H1 (cell line): ENCODE data around the gene ARHGAP23. TPM values are rescaled to one million over a fixed set of nuclear protein-coding genes. Genes with fewer than 3 reads are reported as not detected.

Experiments used
- CTCF ChIA-PET: fragments of 300-600 bp; sonication (Branson Sonifier 250); formaldehyde crosslinking; loops from one replicate; lab custom pipeline; 2021; ENCODE audit not compliant: partially characterized antibody; lab: Charles Lee
- POLR2A ChIA-PET: fragments of 300-600 bp; sonication (Branson Sonifier 250); formaldehyde crosslinking; loops from one replicate; lab custom pipeline; 2021; ENCODE audit warnings: inconsistent platforms; ENCODE audit not compliant: partially characterized antibody; lab: Charles Lee
- DNase-seq, 2 experiments: peaks; one replicate each; pipeline versions ENCODE4 v3.0.0 to v3.0.0-alpha.2; 2010 to 2022; ENCODE audit warnings: low spot score in 2 of 2, low read depth in 1 of 2, mixed read lengths in 1 of 2
- FAIRE-seq: peaks from 2 replicates; lab custom pipeline; 2011; peaks lifted over from hg19 to GRCh38; lab: Jason Lieb, UNC
- H2AFZ ChIP-seq: 2 replicates; pipeline ENCODE4 v1.8.1; 2012; ENCODE audit warnings: low read length, inconsistent platforms
- H2AK5ac ChIP-seq: 2 replicates; pipeline ENCODE4 v1.6.1; 2013; ENCODE audit warnings: low read depth, low read length
- H2BK120ac ChIP-seq: replicated peaks from 2 replicates; pipeline ENCODE3; 2013; ENCODE audit warnings: low read depth, low read length, inconsistent platforms
- H2BK12ac ChIP-seq: 2 replicates; pipeline ENCODE4 v1.6.1; 2013; ENCODE audit warnings: low read depth, low read length
- H2BK15ac ChIP-seq: 2 replicates; pipeline ENCODE4 v1.6.1; 2013; ENCODE audit warnings: low read length
- H2BK20ac ChIP-seq: 2 replicates; pipeline ENCODE4 v1.6.1; 2013; ENCODE audit warnings: low read length
- H2BK5ac ChIP-seq: 2 replicates; pipeline ENCODE4 v1.6.1; 2013; ENCODE audit warnings: low read depth, low read length
- H3K14ac ChIP-seq: 2 replicates; pipeline ENCODE4 v1.6.1; 2013; ENCODE audit warnings: inconsistent platforms; ENCODE audit not compliant: insufficient read length
- H3K18ac ChIP-seq: 2 replicates; pipeline ENCODE4 v1.6.1; 2013; ENCODE audit warnings: low read length; ENCODE audit errors: extremely low read depth
- H3K23ac ChIP-seq: 2 replicates; pipeline ENCODE4 v1.6.1; 2013; ENCODE audit warnings: inconsistent platforms; ENCODE audit not compliant: insufficient read length
- H3K23me2 ChIP-seq: 2 replicates; pipeline ENCODE4 v1.6.1; 2013; ENCODE audit warnings: low read depth, low read length
- H3K27ac ChIP-seq: 2 replicates; pipeline ENCODE4 v1.6.1; 2011; ENCODE audit warnings: low read depth, low read length, inconsistent platforms
- H3K27me3 ChIP-seq, 4 experiments: replicated peaks in 1 of 4; 1 replicate in 1 of 4; 2 replicates in 3 of 4; pipeline versions ENCODE4 v1.6.1 to v1.8.1; 2011 to 2013; ENCODE audit warnings: low read length in 3 of 4, mild to moderate bottlenecking in 3 of 4, inconsistent platforms in 2 of 4, mixed read lengths in 2 of 4, moderate library complexity in 1 of 4; ENCODE audit not compliant: control insufficient read depth in 3 of 4, insufficient read depth in 3 of 4; ENCODE audit errors: extremely low read depth in 1 of 4
- H3K36me3 ChIP-seq, 4 experiments: 2 replicates each; pipeline versions ENCODE4 v1.6.1 to v1.8.1; 2011 to 2013; ENCODE audit warnings: mild to moderate bottlenecking in 4 of 4, low read length in 3 of 4, moderate library complexity in 2 of 4, control low read depth in 1 of 4, inconsistent platforms in 1 of 4; ENCODE audit not compliant: insufficient read depth in 4 of 4, control insufficient read depth in 2 of 4
- H3K4ac ChIP-seq: replicated peaks from 2 replicates; pipeline ENCODE3; 2013; ENCODE audit warnings: low read length, low read depth, mixed read lengths, inconsistent platforms; ENCODE audit not compliant: insufficient read length
- H3K4me1 ChIP-seq, 4 experiments: replicated peaks in 1 of 4; 1 replicate in 1 of 4; 2 replicates in 3 of 4; pipeline versions ENCODE4 v1.6.1 to v1.8.1; 2011 to 2013; ENCODE audit warnings: low read length in 3 of 4, inconsistent platforms in 2 of 4, mixed read lengths in 1 of 4; ENCODE audit not compliant: insufficient read depth in 4 of 4, control insufficient read depth in 3 of 4
- H3K4me2 ChIP-seq, 2 experiments: 2 replicates each; pipeline versions ENCODE4 v1.6.1 to v1.8.1; 2011 to 2013; ENCODE audit warnings: low read depth in 2 of 2, low read length in 2 of 2, control low read depth in 1 of 2, inconsistent platforms in 1 of 2, mild to moderate bottlenecking in 1 of 2; ENCODE audit not compliant: insufficient read depth in 1 of 2
- H3K4me3 ChIP-seq, 4 experiments: fragments of 200-600, 300-600 bp in 1 of 4; sonication (generic), shearing (Covaris generic), sonication (Bioruptor Twin) in 1 of 4; 2 replicates each; pipeline versions ENCODE4 v1.5.1 to v1.8.1; 2011 to 2016; ENCODE audit warnings: low read length in 4 of 4, low read depth in 3 of 4, control low read depth in 2 of 4, inconsistent platforms in 2 of 4, mild to moderate bottlenecking in 2 of 4, mixed read lengths in 1 of 4, moderate library complexity in 1 of 4; ENCODE audit not compliant: insufficient read depth in 2 of 4; ENCODE audit errors: extremely low read depth in 1 of 4
- H3K56ac ChIP-seq: replicated peaks from 2 replicates; pipeline ENCODE3; 2013; ENCODE audit warnings: low read depth, mild to moderate bottlenecking, mixed read lengths, low read length, inconsistent platforms; ENCODE audit not compliant: insufficient read length
- H3K79me1 ChIP-seq: 2 replicates; pipeline ENCODE4 v1.6.1; 2013; ENCODE audit warnings: low read depth, low read length, control low read depth
- H3K79me2 ChIP-seq, 2 experiments: 2 replicates each; pipeline versions ENCODE4 v1.6.1 to v1.8.1; 2012 to 2013; ENCODE audit warnings: low read length in 2 of 2, mild to moderate bottlenecking in 2 of 2, inconsistent platforms in 1 of 2; ENCODE audit not compliant: insufficient read depth in 2 of 2, control insufficient read depth in 1 of 2
- H3K9ac ChIP-seq, 4 experiments: replicated peaks in 1 of 4; 1 replicate in 1 of 4; 2 replicates in 3 of 4; pipeline versions ENCODE4 v1.6.1 to v1.8.1; 2011 to 2013; ENCODE audit warnings: low read depth in 3 of 4, low read length in 3 of 4, control low read depth in 2 of 4, mild to moderate bottlenecking in 2 of 4, moderate library complexity in 2 of 4, inconsistent platforms in 1 of 4; ENCODE audit errors: extremely low read depth in 1 of 4
- H3K9me3 ChIP-seq, 2 experiments: 2 replicates each; pipeline versions ENCODE4 v1.6.1 to v1.8.1; 2012 to 2013; ENCODE audit warnings: mild to moderate bottlenecking in 2 of 2, moderate library complexity in 2 of 2, control low read depth in 1 of 2, inconsistent platforms in 1 of 2, low read depth in 1 of 2, low read length in 1 of 2, mixed read lengths in 1 of 2; ENCODE audit not compliant: insufficient read depth in 2 of 2
- H4K20me1 ChIP-seq, 2 experiments: replicated peaks in 1 of 2; 2 replicates each; pipeline versions ENCODE3 to v1.8.1; 2011 to 2013; ENCODE audit warnings: inconsistent platforms in 2 of 2, low read length in 2 of 2, mild to moderate bottlenecking in 1 of 2; ENCODE audit not compliant: insufficient read depth in 2 of 2, control insufficient read depth in 1 of 2
- H4K5ac ChIP-seq: 2 replicates; pipeline ENCODE4 v1.6.1; 2013; ENCODE audit warnings: low read length, low read depth, mixed read lengths, inconsistent platforms; ENCODE audit not compliant: insufficient read length
- H4K8ac ChIP-seq: 2 replicates; pipeline ENCODE4 v1.8.0; 2013; ENCODE audit warnings: mild to moderate bottlenecking, moderate library complexity, low read length, inconsistent platforms; ENCODE audit not compliant: insufficient read depth; ENCODE audit errors: extremely low read depth
- H4K91ac ChIP-seq: replicated peaks from 2 replicates; pipeline ENCODE3; 2013; ENCODE audit warnings: low read length, mixed read lengths, inconsistent platforms; ENCODE audit not compliant: insufficient read length
- CTCF ChIP-seq, 3 experiments: IDR thresholded peaks; 1 replicate in 2 of 3; 2 replicates in 1 of 3; pipeline versions ENCODE4 v1.5.1 to v1.6.1; 2011; ENCODE audit warnings: low read length in 3 of 3, mild to moderate bottlenecking in 3 of 3, inconsistent platforms in 2 of 3, low read depth in 1 of 3, moderate library complexity in 1 of 3; ENCODE audit not compliant: insufficient read depth in 1 of 3; ENCODE audit errors: control extremely low read depth in 1 of 3
- E2F6 ChIP-seq: IDR thresholded peaks from 2 replicates; pipeline ENCODE4 v1.6.1; 2012; ENCODE audit warnings: inconsistent platforms
- GABPA ChIP-seq: IDR thresholded peaks from 2 replicates; pipeline ENCODE4 v1.6.1; 2011; ENCODE audit warnings: mild to moderate bottlenecking, low read length, moderate library complexity, borderline replicate concordance; ENCODE audit not compliant: insufficient read depth
- HDAC6 ChIP-seq: IDR thresholded peaks from one replicate; pipeline ENCODE4 v1.7.1; 2012; ENCODE audit warnings: low read depth, mild to moderate bottlenecking, inconsistent platforms, low read length, moderate library complexity
- POLR2AphosphoS5 ChIP-seq: IDR thresholded peaks from 2 replicates; pipeline ENCODE4 v1.6.1; 2011; ENCODE audit warnings: low read depth, low read length
- POU5F1 ChIP-seq: IDR thresholded peaks from 2 replicates; pipeline ENCODE4 v1.6.1; 2011; ENCODE audit warnings: low read depth, mild to moderate bottlenecking, low read length, moderate library complexity
- RFX5 ChIP-seq: IDR thresholded peaks from 2 replicates; pipeline ENCODE4 v1.6.1; 2011; ENCODE audit warnings: low read depth, low read length, improper control_type of control experiment, borderline replicate concordance
- SIRT6 ChIP-seq: IDR thresholded peaks from one replicate; pipeline ENCODE4 v1.7.1; 2012; ENCODE audit warnings: low read length, inconsistent platforms
- SP4 ChIP-seq: IDR thresholded peaks from 2 replicates; pipeline ENCODE4 v1.6.1; 2012; ENCODE audit warnings: low read length, inconsistent platforms
- TCF12 ChIP-seq: IDR thresholded peaks from 2 replicates; pipeline ENCODE4 v1.6.1; 2011; ENCODE audit warnings: low read depth, mild to moderate bottlenecking, low read length
- TEAD4 ChIP-seq: IDR thresholded peaks from 2 replicates; pipeline ENCODE4 v1.6.1; 2012; ENCODE audit warnings: low read depth, low read length, inconsistent platforms, mixed read lengths
- YY1 ChIP-seq: IDR thresholded peaks from 2 replicates; pipeline ENCODE4 v1.6.1; 2011; ENCODE audit warnings: low read depth, mild to moderate bottlenecking, low read length
- WGBS, 2 experiments: shearing (Covaris generic) in 1 of 2; methylation state at CpG; one replicate each; pipeline versions ENCODE4 v1.1.6 to v1.1.7; 2013 to 2015; ENCODE audit warnings: low lambda C conversion rate in 2 of 2, mixed read lengths in 2 of 2, inconsistent platforms in 1 of 2, low coverage in 1 of 2, missing lambda C conversion rate in 1 of 2; ENCODE audit not compliant: insufficient replicate concordance in 2 of 2, insufficient coverage in 1 of 2, insufficient read length in 1 of 2; ENCODE audit errors: extremely low coverage in 1 of 2, missing lambda C conversion rate in 1 of 2; 5-methylcytosine and 5-hydroxymethylcytosine counted together
- polyA plus RNA-seq, 7 experiments: library from polyadenylated mRNA; depleted of rRNA in 3 of 7; stranded (reverse) in 5 of 7; unstranded in 2 of 7; fragments of >200 nt in 5 of 7; fragments of 200-250 nt in 2 of 7; gene quantifications; 1 replicate in 5 of 7; 2 replicates in 1 of 7; 4 replicates in 1 of 7; pipeline versions ENCODE4 v1.2.1 to v1.2.3, GENCODE V29; 2011 to 2013; ENCODE audit warnings: missing spikeins in 2 of 7, mixed read lengths in 2 of 7
- total RNA-seq: library from RNA; stranded (reverse); fragmentation: NEBNext Ultra II Directional; extraction: Animal tissue kit (Norgen Biotek cat#: 25700); gene quantifications from 2 replicates; pipeline ENCODE4 v1.2.1, GENCODE V29; 2021

The ARHGAP23 gene
- total and polyA plus RNA-seq, 2 of the 8 experiments (the other 6 are each of a cell fraction or from before 2014, with no cell fraction given) = 16.3 to 107 TPM

GRCh38 chr17:38430822-38431221 is 2.6 kb downstream of the ARHGAP23 start:
- peaks cover 14% of the 10 kb centered on the region for H3K79me1 ChIP-seq
- H4K20me1 ChIP-seq = peaks cover 4 to 12% of the 10 kb centered on the region in 2 experiments
- no peak overlapping the region for H4K8ac ChIP-seq
- POLR2A ChIA-PET = interaction anchor here (1.4 to 7.6 kb wide), 4 partner anchors 10 to 23 kb away, joined by 4 to 72 read pairs (median 6); no protein-coding TSS in a partner anchor
- peaks cover 20 to 28% (median 20%) of the 10 kb centered on the region in 4 experiments for H3K4me1 ChIP-seq
- no peak overlapping the region for H2BK12ac ChIP-seq
- DNase-seq = no peak
- H2AK5ac ChIP-seq = no peak overlapping the region
- H4K5ac ChIP-seq = no peak overlapping the region
- no peak overlapping the region for H3K4ac ChIP-seq
- no peaks in the 10 kb centered on the region for H3K27me3 ChIP-seq
- H3K4me2 ChIP-seq = no peak overlapping the region; a peak in 1 of 4 replicates
- H3K9me3 ChIP-seq = no peaks in the 10 kb centered on the region
- FAIRE-seq = no peak
- no peak overlapping the region for H3K9ac ChIP-seq
- H3K27ac ChIP-seq = no peak overlapping the region
- peaks cover 4 to 72% of the 10 kb centered on the region in 2 experiments; a peak in 3 of 4 replicates for H3K79me2 ChIP-seq
- H2AFZ ChIP-seq = no peak overlapping the region
- H3K23me2 ChIP-seq = peaks cover 6% of the 10 kb centered on the region
- no peaks in the 10 kb centered on the region; a peak in 1 of 8 replicates for H3K36me3 ChIP-seq
- H3K23ac ChIP-seq = no peak overlapping the region
- H4K91ac ChIP-seq = no peak overlapping the region
- no peak overlapping the region for H3K14ac ChIP-seq
- no peak overlapping the region for H2BK120ac ChIP-seq
- 98% methylated on average over 2 of the region's 2 CpGs; no CpG with 5 or more reads in 1 of the 2 experiments for WGBS, 2 experiments
- no peak overlapping the region for H2BK15ac ChIP-seq
- no peak overlapping the region for H3K18ac ChIP-seq
- H3K56ac ChIP-seq = no peak overlapping the region
- CTCF ChIA-PET = interaction anchor here (0.9 to 24.5 kb wide), 6 partner anchors 9 to 81 kb away, joined by 4 to 400 read pairs (median 86); partner anchors contain the start of genes GPR179 and SOCS7
- H3K4me3 ChIP-seq = no peak overlapping the region
- H2BK5ac ChIP-seq = no peak overlapping the region
- H2BK20ac ChIP-seq = no peak overlapping the region
- TF ChIP-seq RFX5 = no peak
- TF ChIP-seq YY1 = no peak
- TF ChIP-seq SIRT6 = no peak
- no peak for TF ChIP-seq POLR2AphosphoS5
- TF ChIP-seq TEAD4 = no peak
- TF ChIP-seq TCF12 = no peak
- no peak for TF ChIP-seq E2F6
- TF ChIP-seq CTCF (IDR thresholded peaks at IDR 0.05; ENCODE audit: control extremely low read depth in 1 of 3, insufficient read depth in 1 of 3, low read depth in 1 of 3, low read length in 3 of 3) = no peak
- TF ChIP-seq POU5F1 = no peak
- TF ChIP-seq GABPA = no peak
- no peak for TF ChIP-seq HDAC6
- no peak for TF ChIP-seq SP4
